NCI-H226 (cell line): ENCODE measurements around the gene ADGRE1.

Experiments
- DNase-seq: peaks from one replicate; pipeline ENCODE4 v3.0.0-alpha.2; 2015

ADGRE1 gene

DNA sequence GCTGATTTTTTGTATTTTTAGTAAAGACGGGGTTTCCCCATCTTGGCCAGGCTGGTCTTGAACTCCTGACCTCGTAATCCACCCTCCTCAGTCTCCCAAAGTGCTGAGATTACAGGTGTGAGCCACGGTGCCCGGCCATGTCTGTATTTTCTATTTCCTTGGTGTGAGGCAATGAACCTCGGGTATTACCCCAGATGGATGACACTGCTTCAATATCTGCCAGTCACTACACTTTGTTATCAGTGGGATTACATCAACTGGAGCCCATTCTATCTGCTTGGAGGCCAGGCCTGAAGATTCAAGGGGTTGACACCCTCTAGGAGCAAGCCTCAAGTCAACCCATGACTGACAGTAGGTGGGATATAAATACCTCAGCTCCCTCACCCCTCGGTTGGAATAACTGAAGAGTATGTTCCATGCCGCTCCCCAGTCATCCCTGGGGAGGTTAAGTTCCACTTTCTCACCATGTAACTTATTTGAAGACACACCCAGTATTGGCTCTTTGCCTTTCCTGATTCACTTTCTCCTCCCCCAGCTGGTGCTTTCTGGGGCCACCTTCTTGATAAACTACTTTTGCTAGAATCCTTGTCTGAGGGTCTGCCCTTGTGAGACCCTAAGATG lies 992 bp upstream of the ADGRE1 start:
- DNase-seq: no peak

DNA sequence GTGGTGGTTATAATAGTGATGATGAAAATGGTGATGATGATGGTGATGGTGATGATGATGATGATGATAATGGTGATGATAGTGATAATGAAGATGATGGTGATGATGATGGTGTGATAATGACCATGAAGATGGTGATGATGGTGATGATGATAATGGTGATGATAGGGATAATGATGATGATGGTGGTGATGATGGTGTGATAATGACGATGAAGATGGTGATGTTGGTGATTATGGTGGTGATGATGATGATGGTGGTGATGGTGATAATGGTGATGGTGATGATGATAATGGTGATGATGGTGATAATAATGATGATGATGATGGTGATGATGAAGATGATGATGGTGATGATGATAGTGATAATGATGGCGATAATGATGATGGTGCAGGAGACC lies 1.6 kb downstream of the ADGRE1 start:
- DNase-seq: no peak

DNA sequence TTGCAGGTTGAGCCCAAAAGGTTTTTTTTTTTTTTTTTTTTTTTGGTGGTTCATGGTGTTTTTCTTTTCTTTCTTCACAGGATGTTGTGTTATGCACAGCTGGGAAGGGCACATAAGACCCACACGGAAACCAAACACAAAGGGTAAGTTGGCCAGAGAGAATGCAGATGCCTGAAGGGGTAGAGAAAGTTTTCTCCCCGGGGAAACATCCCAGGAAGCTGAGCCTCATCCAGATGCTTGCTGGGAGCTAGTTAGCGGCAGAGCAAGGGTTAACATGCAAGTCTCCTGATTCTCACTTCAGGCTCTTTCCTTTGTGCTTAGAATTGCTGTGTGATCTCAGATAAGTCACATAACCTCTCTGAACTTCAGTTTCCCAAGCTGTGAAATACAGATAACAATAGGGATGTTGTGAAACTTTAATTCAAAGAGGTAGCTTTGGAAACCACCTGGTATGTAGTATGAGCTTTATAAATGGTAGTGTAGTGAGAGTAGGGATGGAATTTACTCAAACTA lies 3.1 kb downstream of the ADGRE1 start:
- DNase-seq: no peak

DNA sequence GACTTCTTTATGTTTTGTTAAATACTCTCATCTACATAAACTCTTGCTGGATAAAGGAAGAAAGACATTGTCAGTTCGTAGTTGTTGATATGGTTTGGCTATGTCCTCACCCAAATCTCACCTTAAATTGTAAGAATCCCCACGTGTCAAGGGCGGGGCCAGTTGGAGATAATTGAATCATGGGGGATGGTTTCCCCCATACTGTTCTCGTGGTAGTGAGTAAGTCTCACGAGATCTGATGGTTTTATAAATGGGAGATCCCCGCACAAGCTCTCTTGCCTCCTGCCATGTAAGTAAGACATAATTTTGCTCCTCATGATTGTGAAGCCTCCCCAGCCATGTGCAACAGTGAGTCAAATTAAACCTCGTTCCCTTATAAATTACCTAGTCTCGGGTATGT lies 3.6 kb downstream of the ADGRE1 start:
- DNase-seq: no peak

DNA sequence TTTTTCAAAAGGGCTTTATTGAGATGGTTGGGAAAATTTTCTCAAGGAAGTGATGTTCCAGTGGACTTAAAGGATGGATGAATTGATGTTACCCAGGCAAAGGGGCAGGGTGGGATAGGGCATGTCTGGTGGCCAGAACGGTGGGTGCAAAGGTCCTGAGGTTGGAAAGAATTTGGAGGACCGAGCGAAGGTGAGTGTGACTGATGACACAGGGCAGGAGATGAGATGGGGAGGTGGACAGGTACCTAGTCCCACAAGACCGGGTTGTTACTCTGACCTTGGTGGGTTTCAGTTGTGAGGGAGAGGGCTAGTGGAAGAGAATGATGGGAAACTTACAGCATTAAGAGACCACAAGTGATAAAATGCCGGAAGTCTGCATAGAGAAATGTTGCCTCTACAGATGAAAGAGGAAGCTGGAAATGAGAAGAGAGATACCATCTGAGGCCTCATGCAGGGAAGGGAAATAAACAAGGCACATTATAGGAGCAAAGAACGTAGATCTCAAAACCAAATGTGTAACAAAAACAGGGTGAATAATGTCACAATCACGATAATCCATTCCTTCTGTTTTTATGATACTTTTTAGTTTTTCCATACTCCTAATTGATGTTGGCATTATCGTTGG lies 4.5 kb downstream of the ADGRE1 start:
- DNase-seq: no peak

DNA sequence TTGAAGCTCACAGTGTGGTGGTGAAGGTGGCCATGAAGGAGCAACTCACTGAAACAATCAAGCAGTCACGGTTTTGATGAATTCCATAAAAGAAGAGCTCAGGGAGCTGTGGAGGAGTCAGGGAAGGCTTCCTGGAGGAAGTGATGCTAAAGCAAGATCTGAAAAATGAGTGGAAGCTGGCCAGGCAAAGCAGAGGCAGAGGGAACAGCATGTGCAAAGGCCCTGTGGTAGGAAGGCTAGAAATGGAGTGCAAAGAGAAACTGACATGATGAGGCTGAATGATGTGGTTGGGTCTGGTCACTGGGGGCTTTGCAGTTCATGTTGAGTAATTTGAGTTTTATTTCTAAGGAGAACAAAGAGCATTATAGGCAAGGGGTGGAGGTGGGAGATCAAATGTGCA lies 6.9 kb downstream of the ADGRE1 start:
- DNase-seq: no peak

DNA sequence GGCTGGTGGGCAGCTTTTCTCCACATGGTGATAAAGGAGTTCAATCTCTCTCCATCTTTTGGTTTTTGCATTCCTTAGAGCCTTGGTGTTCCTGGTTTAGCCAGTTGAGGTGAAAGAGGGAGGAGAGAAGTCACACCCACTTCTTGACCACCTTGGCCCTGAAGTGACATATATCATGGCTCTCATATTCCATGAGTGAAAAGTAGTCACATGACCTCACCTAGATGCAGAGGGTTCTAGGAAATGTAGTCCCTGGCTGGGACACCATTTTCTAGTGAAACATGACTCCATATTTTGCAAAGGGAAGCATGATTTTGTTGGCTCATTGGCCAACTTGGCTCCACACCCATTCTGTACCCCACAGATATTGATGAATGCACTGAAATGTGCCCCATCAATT lies 16.1 kb downstream of the ADGRE1 start:
- DNase-seq: no peak

DNA sequence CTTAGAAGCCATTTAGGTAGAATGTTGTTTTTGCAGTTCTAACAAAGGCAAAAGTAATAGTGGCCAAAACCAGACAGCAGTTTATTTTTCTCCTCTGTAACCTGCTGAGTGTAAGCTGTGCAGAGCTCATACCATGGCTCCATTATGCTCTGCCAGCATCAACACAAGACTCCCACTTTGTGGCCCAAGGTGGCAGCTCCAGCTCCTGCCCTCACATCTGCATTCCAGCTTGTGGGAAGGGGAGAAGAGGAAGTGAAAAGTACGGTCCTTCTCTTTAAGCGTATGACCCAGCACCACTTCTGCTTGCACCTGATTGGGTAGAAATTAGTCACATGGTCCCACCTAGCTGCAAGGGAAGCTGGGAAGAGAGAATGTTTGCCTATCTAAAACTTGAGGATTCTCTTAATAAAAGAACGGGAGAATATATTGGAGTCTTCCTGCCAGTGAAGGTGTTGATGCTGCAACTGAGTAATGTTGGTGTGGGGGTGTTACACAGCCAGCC lies 19.2 kb downstream of the ADGRE1 start:
- no peak for DNase-seq

DNA sequence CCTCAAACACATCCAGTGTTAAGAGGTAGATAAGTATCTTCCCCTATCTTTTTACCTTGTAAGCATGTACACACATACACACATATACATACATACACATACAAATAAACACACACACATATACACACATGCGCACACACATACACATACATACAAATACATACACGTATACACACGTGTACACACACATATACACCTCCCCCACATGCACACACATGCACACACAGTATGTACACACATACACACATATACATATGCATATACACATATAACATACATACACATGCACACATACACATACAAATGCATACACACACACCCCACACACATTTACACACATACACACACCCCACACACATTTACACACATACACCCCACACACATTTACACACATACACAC lies 24.1 kb downstream of the ADGRE1 start:
- no peak for DNase-seq

DNA sequence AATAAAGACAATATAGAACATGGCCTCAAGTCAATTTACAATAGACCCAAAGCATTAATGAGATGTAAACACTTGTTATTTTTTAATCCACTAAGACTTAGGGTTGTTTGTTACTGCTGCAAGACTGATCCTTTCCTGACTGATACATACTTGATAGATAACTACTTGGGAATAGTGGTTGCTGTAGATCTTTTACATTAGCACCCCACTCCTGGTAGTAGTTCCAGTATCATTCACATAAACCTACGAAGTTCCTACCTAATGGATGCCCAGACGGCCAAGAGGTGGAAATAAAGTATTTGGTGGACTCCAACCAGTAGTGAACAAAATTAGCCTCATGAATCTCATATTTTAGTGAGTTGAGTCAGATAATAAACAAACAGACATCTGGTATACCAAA lies 26.9 kb downstream of the ADGRE1 start:
- DNase-seq: no peak

DNA sequence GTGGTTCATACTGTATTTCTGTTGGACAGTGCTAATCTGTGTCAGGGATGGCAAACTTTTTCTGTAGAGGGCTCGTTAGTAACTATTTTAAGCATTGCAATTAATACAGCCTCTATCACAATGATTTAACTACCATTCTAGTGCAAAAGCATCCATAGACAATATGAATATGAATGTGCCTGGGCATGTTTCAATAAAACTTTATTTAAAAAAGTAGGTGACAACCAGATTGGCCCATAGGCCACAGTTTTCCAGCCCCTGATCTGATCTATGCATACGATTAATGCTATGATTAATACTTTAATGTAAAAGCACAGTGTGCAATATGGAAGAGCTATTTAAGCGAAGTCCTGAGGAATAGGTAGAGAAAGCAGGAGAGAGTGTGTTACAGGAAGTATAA lies 29.6 kb downstream of the ADGRE1 start:
- DNase-seq: no peak

DNA sequence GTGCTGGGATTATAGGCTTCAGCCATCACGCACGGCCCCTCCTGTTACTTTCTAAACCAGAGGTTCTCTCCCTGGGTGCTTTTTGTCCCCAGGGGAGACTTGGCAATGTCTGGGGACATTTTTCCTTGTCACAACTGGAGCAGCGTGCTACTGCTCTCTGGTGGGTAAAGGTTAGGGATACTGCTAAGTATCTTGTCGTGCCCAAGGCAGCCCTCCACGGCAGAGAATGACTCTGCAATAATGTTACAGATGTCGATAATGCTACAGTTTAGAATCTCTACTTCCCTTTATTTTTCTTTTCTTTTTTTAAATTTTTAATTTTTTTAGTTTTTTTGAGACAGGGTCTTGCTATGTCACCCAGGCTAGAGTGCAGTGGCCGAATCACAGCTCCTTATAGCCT lies 38.0 kb downstream of the ADGRE1 start:
- DNase-seq: no peak

DNA sequence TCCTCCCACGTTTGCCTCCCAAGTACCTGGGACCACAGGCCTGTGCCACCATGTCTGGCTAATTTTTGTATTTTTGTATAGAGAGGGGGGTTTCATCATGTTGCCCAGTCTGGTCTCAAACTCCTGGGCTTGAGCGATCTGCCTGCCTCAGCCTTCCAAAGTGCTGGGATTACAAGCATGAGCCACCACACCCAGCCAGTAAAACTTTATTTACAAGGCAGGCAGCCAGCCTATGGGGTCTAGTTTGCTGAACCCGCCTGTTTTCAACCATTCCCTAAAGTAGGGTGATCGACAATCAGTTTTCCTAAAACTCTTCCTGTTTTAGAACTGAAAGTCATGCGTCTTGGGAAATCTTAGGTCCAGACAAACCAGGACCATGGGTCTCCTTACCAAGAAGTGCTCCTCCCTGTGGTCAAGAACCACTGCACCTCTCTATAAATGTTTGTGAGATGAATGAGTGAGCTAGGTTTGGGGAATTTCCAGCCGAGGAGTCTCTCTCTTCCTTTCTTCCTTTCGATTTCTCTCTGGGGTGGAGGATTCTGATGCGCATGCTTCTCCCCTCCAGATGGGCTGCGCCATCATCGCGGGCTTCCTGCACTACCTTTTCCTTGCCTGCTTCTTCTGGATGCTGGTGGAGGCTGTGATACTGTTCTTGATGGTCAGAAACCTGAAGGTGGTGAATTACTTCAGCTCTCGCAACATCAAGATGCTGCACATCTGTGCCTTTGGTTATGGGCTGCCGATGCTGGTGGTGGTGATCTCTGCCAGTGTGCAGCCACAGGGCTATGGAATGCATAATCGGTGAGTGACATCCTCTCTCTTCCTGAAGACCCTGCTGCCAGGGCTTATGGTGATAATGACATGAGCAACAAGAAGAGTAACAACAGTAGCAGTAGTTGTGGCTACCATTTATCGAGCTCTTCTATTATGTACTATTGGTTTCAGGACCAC lies 38.7 kb downstream of the ADGRE1 start:
- peak; percentile 22 for DNase-seq

DNA sequence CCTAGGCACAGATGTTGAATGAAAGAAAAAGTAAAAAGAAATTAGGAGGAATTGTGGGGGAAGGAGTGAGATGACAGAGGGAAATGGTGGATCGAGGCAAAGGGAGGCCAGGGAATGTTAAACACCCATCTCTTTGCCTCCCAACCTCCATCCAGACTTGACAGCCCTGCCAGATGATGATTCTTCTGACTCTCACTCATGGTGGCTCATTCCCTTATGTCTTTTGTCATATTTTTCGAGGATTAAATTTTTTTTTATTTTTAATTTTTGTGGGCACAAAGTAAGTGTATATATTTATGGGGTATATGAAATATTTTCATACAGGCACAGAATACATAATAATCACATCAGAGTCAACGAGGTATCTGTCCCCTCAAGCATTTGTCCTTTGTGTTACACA lies 42.8 kb downstream of the ADGRE1 start:
- DNase-seq: no peak

DNA sequence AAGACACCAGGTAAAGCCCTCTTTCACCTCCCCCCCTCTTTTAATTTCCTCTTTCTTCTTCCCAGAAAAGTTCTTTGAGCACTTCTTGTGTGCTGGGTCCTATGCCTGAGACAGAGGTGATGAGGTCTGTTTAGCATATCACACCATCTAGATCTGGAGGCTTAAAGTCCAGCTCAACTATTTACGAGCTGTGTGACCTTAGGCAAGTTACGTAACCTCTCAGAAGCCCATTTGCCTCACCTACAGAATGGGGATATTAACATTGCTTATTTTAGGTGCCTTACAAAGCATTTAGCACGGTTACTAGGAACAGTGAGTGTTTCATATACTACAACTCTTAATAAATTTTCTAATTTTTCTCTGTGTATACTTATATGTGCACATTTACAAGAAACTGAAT lies 47.7 kb downstream of the ADGRE1 start:
- DNase-seq: no peak

DNA sequence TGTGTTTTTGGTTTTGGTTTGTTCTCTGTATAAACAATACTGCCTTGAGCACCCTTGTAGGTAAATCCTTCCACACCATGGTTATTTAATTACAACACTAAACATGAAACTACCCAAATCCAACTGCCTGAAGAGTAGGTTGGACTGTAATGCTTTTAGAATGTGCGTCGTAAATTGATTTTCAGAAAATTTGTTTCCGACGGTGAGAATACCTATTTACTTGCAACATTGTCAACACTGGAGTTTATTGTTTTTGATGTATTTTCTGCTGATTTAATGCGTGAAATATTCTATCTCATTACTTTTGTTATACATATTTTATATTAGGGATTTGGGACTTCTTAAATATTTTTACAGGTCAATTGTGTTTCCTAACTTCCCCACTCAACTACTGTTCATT lies 48.2 kb downstream of the ADGRE1 start:
- DNase-seq: no peak

DNA sequence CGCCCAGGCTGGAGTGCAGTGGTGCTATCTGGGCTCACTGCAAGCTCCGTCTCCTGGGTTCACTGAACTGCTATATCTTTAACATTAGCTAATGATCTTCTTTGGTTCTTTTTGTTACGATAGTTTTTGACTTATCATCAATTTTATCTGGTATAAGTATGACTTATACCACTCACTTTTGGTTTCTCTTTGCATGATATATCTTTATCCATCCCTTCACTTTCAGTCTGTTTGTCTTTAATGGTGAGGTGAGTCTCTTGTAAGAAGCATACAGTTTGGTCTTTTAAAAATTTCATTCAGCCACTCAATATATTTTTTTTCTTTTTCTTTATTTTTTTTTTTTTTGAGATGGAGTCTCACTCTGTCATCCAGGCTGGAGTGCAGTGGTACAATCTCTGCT lies 58.4 kb downstream of the ADGRE1 start:
- DNase-seq: no peak

DNA sequence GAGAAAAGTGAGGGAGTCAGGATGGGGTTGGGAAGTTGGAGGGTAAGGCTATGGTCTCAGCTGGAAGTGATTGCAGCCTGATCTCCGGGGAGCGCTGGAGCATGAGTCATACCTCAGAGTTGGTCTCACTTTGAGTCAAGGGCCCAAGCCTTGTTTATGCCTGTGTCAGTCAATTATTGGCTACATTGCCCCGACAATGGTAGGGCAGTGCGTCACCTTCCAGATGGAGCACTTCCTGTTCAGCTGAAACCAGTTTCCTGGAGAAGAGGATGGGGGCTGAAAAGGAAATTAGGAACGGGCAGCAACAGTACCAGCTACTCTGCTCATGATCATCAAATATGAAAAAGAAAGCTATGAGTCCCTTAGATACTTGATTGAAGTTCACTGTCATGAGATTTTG lies 60.4 kb downstream of the ADGRE1 start:
- DNase-seq: peak; percentile 89

DNA sequence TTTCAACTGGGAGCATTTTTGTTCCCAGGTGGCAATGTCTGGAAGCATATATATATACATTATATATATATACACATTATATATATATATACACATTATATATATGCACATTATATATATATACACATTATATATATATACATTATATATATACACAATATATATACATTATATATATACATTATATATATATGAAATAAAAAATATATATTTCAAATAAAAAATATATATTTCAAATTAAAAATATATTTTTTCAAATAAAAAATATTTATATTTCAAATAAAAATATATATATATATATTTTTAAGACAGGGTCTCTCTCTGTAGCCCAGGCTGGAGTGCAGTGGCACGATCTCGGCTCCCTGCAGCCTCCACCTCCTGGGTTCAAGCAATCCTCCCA lies 61.5 kb downstream of the ADGRE1 start:
- no peak for DNase-seq

DNA sequence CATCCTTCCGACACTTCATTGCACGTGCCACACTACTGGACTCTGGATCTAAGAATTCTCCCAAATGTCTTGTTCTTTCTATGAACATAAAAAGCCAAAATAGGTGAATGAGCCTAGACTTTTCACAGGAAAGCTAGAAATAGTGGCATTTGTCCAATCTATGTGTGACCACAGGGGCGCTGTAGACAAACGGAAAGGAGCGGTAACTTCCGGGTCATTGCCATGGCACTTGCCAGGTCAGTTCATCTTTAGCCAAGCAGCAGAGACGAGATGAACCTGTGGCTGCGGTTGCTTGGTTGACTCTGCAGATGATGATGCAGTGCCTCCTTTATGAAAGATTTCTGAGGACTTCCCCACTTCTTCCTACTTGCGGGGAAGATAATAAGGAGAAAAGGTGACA lies 65.6 kb downstream of the ADGRE1 start:
- no peak for DNase-seq

DNA sequence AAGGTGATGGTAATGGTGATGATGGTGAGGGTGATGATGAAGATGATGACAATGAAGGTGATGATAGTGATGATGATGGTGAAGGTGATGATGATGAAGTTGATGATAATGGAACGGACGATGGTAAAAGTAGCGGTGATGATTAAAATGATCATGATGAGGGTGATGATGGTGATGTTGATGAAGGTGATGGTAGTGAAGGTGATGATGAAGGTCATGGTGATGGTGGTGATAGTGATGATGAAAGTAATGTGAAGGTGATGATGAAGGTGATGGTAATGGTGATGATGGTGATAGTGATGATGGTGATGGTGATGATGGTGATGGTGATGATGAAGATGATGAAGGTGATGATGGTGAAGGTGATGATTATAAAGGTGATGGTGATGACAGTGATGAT lies 67.7 kb downstream of the ADGRE1 start:
- DNase-seq: no peak

DNA sequence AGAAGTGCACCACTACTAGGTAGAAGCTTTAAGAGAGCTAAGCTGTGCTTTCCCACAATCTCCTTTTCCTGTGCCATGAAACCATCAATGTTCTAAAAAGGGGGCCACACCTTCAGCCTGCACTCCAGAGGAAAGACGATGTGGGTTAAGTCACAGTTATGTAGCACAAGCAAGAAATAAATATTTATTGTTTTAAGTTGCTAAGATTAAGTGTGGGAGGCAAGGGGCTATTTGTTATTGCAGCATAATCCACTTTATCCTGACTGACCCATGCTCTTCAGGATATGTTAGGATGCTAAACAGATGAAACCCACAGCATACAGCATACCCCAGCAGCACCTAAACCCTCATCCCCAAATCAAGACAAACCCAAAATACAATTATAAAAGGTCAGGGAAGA lies 69.2 kb downstream of the ADGRE1 start:
- DNase-seq: no peak

DNA sequence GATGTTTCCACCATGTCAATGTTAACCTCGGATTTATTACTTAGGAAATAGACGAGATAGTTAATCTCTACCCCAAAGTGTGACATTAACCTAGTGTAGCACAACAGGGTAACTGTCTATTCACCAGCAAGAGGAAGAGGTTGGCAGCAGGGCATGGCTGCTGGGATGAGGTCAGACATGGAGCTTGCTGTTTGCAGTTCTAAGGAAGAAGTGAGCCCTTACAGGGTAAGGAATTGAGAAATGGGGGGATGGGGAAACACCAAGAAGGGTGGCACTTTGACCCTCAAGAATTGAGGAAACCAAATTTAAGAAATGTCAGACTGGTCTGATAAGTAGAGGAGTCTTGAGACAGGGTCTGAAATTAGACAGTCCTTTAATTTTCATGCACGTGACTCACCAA lies 71.4 kb downstream of the ADGRE1 start:
- no peak for DNase-seq
